Measurements from ENCODE around the gene COG4.

The COG4 gene

GRCh38 chr16:70568601-70569237, 45.4 kb upstream of the COG4 start:
- no peak for TF ChIP-seq CTCF (IDR thresholded peaks at IDR 0.05; ENCODE audit: extremely low read depth, missing control alignments)

GRCh38 chr16:70565053-70565452, 41.7 kb upstream of the COG4 start:
- no peak for DNase-seq (ENCODE audit: low spot score)
- no peak for TF ChIP-seq CTCF (IDR thresholded peaks at IDR 0.05; ENCODE audit: extremely low read depth, missing control alignments)

More at GRCh38 chr16:70568601-70569237, 45.4 kb upstream of the COG4 start:
- DNase-seq (ENCODE audit: low spot score) = no peak

DNA sequence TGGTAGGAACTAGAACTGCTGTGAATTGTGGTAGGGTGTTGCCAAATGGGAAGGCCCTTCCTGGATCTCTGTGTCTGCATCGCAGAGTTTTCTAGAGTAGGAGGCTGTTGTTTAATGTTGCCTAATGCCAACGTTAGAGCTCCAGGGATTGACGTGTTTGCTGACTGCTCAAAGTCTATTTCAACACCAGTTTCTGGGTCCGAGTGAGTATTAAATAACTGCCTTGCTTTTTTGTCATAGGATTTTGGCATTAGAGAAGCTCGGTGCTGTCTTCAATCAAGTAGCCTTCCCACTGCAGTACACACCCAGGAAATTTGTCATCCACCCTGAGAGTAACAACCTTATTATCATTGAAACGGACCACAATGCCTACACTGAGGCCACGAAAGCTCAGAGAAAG, 40.3 kb upstream of the COG4 start:
- DNase-seq (ENCODE audit: low spot score) = no peak
- TF ChIP-seq CTCF (IDR thresholded peaks at IDR 0.05; ENCODE audit: extremely low read depth, missing control alignments) = no peak

GRCh38 chr16:70561623-70562022, 38.3 kb upstream of the COG4 start:
- no peak for DNase-seq (ENCODE audit: low spot score)
- no peak for TF ChIP-seq CTCF (IDR thresholded peaks at IDR 0.05; ENCODE audit: extremely low read depth, missing control alignments)

GRCh38 chr16:70556063-70556462, 32.7 kb upstream of the COG4 start:
- no peak for TF ChIP-seq CTCF (IDR thresholded peaks at IDR 0.05; ENCODE audit: extremely low read depth, missing control alignments)

DNA sequence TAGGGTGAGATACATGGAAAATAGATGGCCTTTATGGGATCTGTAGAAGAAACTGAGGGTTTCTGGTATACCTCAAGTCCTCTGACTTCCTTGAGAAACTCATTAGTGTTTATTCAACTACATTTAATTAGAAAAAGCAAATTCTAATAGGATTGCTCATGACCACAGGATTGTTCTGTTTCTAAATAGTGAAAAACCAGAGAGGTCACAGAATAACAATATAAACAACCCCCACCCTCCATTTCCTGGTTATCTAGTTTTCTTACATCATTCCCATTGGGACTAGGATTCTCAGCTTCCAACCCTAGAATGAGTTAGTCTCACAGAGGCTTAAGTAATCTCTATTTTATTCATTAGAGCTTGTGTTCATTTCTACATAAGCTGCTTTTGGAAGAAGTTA, 30.3 kb upstream of the COG4 start:
- no peak for DNase-seq (ENCODE audit: low spot score)

More at GRCh38 chr16:70556063-70556462, 32.7 kb upstream of the COG4 start:
- no peak for DNase-seq (ENCODE audit: low spot score)

GRCh38 chr16:70552675-70553074, 29.3 kb upstream of the COG4 start:
- TF ChIP-seq CTCF (IDR thresholded peaks at IDR 0.05; ENCODE audit: extremely low read depth, missing control alignments) = no peak
- no peak for DNase-seq (ENCODE audit: low spot score)

More for the DNA sequence above, 30.3 kb upstream of the COG4 start:
- no peak for TF ChIP-seq CTCF (IDR thresholded peaks at IDR 0.05; ENCODE audit: extremely low read depth, missing control alignments)
